ENCODE data around the gene PALLD.

DNA sequence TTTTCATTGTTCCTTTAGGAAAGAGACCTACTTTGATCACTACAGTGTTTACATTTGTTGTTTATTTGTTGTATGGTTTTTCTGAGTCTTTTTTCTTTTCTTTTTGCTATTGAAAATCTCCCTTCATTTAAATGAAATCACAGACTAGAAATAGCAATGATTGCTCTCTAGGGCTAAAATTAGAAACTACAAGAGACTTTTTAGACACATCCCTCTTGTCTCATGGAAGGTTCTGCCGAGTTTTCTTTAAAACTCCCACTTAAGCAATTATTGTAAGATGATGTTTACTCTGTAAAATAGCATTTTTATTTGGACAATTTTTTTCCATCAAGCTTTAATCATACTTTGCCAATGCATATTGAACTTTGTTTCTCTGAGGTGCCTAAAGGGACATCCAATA lies 136.6 kb downstream of the PALLD start:
- TF ChIP-seq CTCF (IDR thresholded peaks at IDR 0.05; ENCODE audit: extremely low read depth in 1 of 2, insufficient read depth in 1 of 2, low read depth in 1 of 2, low read length in 2 of 2) (no peak), POLR2A (IDR thresholded peaks at IDR 0.05; ENCODE audit: low read depth, low read length) (no peak), EZH2 (IDR thresholded peaks at IDR 0.05; ENCODE audit: borderline replicate concordance, low read depth, low read length, severe bottlenecking) (no peak), JUN (IDR thresholded peaks at IDR 0.05; ENCODE audit: borderline replicate concordance, insufficient read depth, insufficient read length, low read depth) (no peak), GATA2 (IDR thresholded peaks at IDR 0.05; ENCODE audit: insufficient read depth, insufficient read length, low read depth, low read length) (no peak)

All from endothelial cell of umbilical vein (primary cell).